ENCODE measurements around the gene TYSND1.
"Not testable (repeated sequence)": the region's sequence is repeated elsewhere in the genome, so short reads cannot be mapped to it uniquely, and the experiment has no call there.

TYSND1 gene

DNA sequence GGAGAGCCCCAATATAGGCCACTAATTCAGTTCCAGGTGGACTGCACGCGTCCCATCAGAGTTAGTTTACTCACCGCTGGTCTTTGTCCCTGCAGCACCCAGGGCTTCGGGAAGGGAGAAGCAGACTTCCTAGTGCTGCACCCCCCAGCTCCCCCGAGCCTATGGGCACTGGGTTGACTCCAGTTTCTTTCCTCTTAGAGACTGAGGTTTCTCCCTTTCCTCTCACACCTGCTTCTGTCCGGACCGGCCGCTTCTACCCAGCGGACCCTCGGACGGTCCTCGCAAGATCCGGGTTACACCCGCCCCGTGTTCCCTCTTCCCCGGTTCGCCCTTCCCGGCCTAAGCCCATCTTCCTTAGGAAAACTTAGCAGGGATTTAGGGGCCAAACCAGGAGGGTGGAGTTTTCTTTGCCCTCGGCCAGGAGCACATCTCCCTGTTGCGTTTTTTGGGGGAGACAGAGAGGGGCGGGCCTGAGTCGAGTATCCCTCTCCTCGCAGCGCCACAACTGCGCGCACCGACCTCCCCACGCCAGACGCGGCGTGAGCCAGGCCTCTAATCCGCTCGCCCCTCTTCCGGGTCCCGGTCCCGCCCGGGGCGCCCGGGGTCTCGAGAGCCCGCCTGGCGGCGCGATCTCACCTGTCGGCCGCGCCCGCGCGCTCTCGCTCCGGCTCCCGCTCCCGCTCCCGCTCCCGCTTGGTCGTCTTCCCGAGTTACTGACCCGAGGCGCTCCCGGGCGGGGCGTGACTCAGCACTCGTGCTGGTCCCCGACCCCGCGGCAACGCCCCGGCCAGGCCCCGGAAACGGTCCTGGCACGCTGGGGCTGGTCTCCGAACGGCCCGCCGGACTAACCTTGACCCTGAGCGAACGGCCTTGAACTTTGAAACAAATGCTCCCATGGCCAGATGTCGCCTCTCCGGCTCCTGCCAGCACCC lies 14.1 kb downstream of the TYSND1 start, which contains the start of gene AIFM2:
AIFM2 (minus strand) TSS at position 728 of the 932 bp plus-strand sequence. CDS start 8,741 bp downstream, outside the sequence.
- peak within 1 kb of the TSS; percentile 88 for H3K4me3 ChIP-seq (ENCODE audit: low read length)
- TF ChIP-seq ZNF274 (IDR thresholded peaks at IDR 0.05; ENCODE audit: low read depth, low read length), result no peak

DNA sequence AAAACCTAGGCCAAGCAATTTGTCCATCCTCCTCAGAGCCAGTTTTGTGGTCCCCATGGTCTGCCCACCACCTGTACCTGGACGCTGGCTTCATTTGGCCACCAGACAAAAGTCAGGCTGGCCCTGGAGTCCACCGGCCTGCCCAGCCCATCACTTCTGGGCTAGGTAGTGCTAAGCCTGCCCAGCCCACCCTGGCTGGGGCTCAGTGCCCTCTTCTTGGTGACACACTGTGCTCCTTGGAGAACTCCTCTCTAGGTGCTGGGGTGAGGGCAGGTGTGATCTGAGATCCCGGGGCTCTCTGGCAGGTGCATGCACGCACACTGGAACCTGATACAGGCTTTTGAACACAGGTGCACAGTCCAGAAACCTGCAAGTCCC lies 15.0 kb downstream of the TYSND1 start:
- H3K4me3 ChIP-seq (ENCODE audit: low read length), result peak overlapping the region; percentile 88; the same call in 1 of the 2 replicates
- no peak for TF ChIP-seq ZNF274 (IDR thresholded peaks at IDR 0.05; ENCODE audit: low read depth, low read length)

DNA sequence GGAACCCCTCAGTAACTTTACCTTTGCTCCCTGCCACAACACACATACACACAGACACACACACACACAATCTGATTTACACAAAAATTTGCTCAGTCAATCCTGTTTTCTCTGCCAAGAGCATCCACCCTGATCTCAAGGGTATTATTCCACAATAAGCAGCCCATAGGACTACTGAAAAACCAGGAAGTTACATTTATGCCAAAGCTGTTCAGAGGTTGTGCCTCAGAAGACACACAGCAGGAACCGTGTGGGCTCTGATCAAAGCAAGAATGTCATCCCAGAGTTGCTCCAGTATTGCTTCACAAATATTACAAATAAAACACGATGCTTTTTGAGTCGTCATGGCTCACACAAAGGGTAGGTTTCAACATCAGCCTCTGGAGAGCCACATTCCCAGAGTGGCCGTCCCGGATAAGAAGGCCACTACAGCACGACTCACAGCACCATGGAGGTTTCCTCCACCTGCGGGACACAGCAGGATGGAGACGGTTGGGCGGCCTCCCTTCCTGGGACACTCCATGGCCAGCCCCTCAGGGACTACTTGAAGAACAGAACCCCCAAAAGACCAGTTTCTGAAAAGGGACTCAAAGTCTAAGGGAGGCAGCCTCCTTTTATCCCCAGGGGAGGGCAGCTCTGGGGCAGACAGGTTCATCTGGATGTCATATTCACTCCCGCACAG lies 15.5 kb downstream of the TYSND1 start:
- TF ChIP-seq ZNF274 (IDR thresholded peaks at IDR 0.05; ENCODE audit: low read depth, low read length), result no peak
- peak overlapping the region; percentile 88; the same call in 1 of the 2 replicates for H3K4me3 ChIP-seq (ENCODE audit: low read length)

DNA sequence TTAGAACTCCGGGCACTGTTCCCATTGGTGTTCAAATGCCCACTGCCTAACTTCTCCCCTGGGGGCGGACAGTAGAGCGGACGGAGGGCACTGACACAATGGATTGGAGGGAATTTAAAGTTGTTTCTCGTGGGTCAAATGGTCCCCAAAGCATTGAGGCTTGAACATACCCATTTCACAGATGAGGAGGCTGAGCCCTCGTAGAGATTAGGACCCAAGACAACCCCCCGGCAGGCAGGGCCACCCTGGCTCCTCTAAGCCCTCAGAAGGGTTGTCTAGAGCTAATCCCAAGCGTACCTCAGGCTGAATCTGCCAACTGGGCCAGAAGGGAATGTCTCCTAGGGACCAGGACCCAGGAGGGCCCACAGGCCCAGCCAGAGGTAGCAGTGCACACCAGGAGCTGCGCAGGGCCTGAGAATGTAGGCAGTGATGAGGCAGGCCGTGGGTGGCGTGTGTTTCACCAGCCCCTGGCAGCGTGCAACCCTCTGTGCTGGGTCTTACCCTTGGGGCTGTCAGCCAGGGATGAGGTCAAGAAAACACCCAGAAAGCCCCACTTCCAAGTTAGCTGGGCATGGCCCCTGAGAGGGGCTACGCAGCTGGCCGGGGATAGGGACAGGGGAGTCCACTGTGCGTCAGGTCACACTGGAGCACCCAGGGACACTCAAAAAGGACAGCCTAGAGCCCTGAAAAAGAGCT lies 19.7 kb downstream of the TYSND1 start:
- no peak overlapping the region for H3K4me3 ChIP-seq (ENCODE audit: low read length)
- no peak for TF ChIP-seq ZNF274 (IDR thresholded peaks at IDR 0.05; ENCODE audit: low read depth, low read length)

DNA sequence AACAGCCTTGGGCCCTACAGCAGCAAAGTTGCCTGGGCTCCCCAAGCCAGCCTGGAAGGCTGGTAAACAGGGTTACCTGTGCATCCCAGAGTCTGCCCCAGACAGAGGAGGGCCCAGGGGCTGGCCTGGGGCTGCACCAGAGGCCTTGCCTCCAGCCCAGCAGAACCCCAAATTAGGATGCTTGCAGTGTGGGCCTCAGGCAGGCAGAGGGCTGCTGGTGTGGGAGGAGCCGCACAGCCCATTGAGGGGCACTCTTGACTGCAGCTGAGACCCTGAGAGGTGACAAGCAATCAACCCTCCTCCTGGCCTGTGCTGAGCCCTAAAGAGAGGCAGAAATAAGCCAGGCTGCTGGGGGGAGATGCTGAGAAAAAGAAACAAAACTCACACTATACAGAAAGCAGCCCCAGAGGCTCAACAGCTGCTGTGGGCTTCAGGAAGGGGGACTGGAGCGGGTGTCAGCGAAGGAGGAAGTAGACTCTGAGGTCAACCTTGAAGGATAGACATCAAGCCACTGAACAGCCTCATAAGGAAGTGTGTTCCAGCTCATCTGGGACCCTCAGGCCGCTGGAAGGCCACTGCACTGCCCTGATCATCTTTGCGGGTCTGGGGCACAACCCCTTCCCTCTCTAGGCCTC lies 20.5 kb downstream of the TYSND1 start:
- H3K4me3 ChIP-seq (ENCODE audit: low read length), result no peak overlapping the region
- no peak for TF ChIP-seq ZNF274 (IDR thresholded peaks at IDR 0.05; ENCODE audit: low read depth, low read length)

DNA sequence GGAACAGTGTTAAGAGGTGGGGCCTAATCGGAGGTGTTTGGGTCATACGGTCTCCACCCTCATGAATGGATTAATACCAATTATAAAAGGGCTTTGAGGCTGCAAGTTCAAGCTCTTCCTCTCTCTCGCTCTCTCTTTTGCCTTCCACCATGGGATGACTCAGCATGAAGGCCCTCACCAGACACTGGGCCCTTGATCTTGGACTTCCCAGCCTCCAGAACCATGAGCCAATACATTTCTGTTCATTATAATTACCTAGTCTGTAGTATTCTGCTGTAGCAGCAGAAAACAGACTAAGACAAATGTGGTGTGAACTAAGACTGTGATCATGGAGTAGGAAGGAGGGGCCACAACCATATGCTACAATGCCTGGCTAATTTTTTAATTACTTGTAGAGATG lies 21.6 kb downstream of the TYSND1 start:
- TF ChIP-seq ZNF274 (IDR thresholded peaks at IDR 0.05; ENCODE audit: low read depth, low read length), result no peak
- no peak overlapping the region for H3K4me3 ChIP-seq (ENCODE audit: low read length)

DNA sequence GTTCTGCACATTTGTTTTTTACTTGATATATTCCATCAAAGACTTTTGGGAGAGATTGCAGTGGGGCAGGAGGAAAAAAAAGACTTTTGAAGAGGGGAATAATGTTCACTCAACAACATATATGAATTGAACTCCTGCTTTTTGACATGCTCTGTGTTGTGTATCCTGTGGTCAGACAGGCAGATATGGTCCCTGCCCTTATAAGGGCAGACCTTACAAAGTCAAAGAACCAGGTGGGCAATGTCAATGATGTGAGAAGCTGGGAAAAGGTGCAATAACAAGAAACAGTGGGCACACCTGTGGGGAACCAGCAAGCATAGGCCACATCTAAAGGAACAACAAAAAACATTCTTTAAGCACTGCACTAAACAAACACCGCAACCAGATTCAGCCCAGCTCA lies 22.1 kb downstream of the TYSND1 start:
- H3K4me3 ChIP-seq (ENCODE audit: low read length), result no peak overlapping the region
- no peak for TF ChIP-seq ZNF274 (IDR thresholded peaks at IDR 0.05; ENCODE audit: low read depth, low read length)

DNA sequence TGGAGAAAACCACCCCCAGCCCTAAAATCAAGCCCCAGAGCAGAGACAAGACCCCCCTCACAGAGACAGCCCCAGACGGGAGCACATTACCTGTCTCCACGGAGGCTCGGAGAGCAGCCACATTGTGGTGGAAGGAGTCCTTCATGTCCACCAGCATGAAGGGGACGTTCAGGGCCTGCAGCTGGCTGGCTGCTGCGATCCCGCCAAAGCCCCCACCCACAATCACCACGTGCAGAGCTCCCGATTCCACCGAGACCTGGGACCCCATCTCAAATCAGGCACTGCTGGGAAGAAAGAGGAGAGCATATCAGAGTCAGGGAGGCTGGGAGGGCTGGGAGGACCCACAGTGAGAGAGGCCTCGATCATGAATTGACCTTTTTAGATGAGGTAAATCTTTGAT lies 22.7 kb downstream of the TYSND1 start:
- H3K4me3 ChIP-seq (ENCODE audit: low read length), result no peak overlapping the region
- no peak for TF ChIP-seq ZNF274 (IDR thresholded peaks at IDR 0.05; ENCODE audit: low read depth, low read length)

DNA sequence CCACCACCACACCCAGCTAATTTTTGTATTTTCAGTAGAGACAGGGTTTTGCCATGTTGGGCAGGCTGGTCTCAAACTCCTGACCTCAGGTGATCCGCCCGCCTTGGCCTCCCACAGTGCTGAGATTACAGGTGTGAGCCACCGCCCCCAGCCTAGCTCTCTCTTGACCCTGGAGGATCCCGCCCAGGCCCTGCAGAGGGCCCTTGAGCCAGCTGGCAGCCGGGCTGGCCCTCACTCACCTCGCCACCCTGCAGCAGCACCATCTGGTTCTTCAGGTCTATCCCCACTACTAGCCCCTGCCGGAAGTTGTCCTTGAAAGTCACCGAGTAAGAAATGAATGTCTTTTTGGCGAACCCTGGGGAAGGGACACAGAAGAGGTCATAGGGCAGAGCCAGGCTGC lies 23.3 kb downstream of the TYSND1 start:
- not testable (repeated sequence) for H3K4me3 ChIP-seq (ENCODE audit: low read length)

DNA sequence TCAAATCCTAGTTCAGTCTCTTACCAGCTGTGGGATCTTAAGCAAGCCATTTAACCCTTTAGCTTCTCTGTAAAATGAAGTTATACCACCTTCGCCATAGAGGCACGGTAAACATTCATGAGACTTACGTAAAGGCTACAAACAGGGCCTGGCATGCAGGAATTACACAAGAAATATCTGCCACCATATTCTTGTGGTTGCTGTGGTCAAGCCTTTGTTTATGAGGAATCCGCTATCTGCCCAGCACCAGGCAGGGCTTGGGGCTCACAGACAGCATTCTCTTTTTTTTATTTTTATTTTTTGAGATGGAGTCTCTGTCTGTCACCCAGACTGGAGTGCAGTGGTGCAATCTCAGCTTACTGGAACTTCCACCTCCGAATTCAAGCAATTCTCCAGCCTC lies 23.8 kb downstream of the TYSND1 start:
- no peak overlapping the region for H3K4me3 ChIP-seq (ENCODE audit: low read length)
- no peak for TF ChIP-seq ZNF274 (IDR thresholded peaks at IDR 0.05; ENCODE audit: low read depth, low read length)

DNA sequence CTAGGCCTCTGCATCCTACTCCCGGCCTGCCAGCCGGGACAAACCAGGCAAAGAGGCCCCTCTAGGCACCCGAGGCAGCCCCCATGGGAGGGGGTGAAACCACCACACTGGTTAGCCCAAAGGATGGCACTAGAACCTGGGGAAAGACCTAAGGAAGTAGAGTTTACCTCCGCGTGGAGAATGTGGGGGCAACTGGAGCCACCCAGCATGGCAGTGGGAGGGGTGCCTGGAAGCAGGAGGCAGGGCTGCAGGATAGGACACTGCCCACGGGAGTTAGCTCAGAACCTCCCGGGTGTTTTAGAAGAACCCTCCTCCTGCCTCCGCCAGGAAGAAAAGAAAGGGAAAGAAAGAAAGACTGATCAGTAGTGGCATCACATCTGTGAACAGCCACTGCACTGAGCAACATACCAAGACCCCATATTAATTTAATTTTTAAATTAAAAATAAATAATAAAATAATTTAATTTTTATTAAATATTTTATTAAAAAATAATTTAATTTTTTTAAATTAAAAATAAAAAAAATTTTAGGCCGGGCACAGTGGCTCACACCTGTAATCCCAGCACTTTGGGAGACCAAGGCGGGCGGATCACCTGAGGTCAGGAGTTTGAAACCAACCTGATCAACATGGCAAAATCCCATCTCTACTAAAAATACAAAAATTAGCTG lies 25.1 kb downstream of the TYSND1 start:
- H3K4me3 ChIP-seq (ENCODE audit: low read length), result no peak overlapping the region
- TF ChIP-seq ZNF274 (IDR thresholded peaks at IDR 0.05; ENCODE audit: low read depth, low read length), result no peak

DNA sequence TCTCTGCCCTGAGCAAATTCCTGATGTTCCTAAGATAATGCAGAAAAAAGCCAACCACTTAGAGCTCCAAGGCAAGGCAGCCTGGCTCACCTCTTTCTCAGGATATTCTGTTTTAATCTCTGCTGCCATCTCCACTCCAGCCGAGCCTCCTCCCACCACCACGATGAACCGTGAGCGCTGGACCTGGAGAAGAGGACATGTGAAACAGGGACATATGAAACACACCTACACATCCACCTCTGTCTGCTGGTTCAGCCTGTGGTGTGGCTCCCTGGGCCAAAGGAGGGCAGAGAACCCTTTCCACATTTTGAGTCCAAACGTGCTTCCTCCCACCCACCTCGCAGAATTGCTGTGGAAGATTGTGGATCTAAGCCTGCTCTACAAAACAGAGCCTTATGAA lies 26.1 kb downstream of the TYSND1 start:
- no peak overlapping the region for H3K4me3 ChIP-seq (ENCODE audit: low read length)
- no peak for TF ChIP-seq ZNF274 (IDR thresholded peaks at IDR 0.05; ENCODE audit: low read depth, low read length)

DNA sequence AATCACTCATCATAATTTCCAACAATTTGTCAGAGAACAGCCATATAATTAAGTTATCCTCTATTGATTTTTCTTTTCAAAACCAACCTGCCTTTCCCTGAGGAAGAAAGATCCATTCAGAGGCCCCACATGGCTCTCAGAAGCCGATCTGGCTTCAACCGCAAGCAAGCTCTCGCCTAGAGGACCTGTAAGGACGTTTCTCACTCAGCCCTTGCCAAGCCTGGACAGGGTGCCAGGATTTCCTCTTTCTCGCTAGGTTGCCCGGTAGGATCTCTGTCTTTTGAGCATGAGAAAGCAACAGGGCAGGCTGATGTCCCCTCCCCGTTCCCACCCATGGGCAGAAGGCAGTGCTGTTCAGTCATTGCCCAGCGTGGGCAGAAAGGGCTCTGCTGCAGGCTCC lies 26.9 kb downstream of the TYSND1 start:
- no peak for TF ChIP-seq ZNF274 (IDR thresholded peaks at IDR 0.05; ENCODE audit: low read depth, low read length)

DNA sequence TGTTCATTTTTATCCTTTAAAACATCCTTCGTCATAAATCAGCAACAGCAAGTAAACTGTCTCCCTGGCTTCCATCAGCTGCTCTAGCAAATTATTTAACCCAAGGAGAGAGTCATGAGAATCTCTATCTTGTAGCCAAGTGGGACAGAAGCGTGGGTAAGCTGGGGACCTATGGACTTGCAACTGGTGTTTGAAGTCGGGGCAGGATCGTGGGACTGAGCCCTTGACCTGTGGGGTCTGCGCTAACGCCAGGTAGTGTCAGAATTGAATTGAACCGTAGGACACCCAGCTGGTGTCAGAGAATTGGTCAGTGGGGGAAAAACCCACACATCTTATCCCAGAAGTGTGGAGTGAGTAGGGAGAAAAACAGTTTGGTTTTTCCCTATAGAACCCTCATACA lies 27.3 kb downstream of the TYSND1 start:
- TF ChIP-seq ZNF274 (IDR thresholded peaks at IDR 0.05; ENCODE audit: low read depth, low read length), result no peak
- H3K4me3 ChIP-seq (ENCODE audit: low read length), result no peak overlapping the region

More for the DNA sequence above, 26.9 kb downstream of the TYSND1 start:
- H3K4me3 ChIP-seq (ENCODE audit: low read length), result no peak overlapping the region

All from GM08714 (cell line).